Activated CD4-positive, alpha-beta memory T cell treated with anti-CD3 and anti-CD28 coated beads for 36 hours (primary cell): ENCODE results near the gene WDR27. TPM values are rescaled to one million over a fixed set of nuclear protein-coding genes. Genes with fewer than 3 reads are reported as not detected.
"Not testable (repeated sequence)": the region's sequence is repeated elsewhere in the genome, so short reads cannot be mapped to it uniquely, and the experiment has no call there.

Source experiments
- CTCF ChIA-PET: fragments of 350-600 bp; sonication (Branson Sonifier 250); formaldehyde crosslinking; loops from one replicate; lab custom pipeline; 2021; ENCODE audit warnings: antibody characterized with exemption, inconsistent platforms; lab: Charles Lee
- POLR2A ChIA-PET: fragments of 350-600 bp; sonication (Branson Sonifier 250); formaldehyde crosslinking; loops from one replicate; lab custom pipeline; 2021; ENCODE audit warnings: antibody characterized with exemption; lab: Charles Lee
- DNase-seq: peaks from one replicate; pipeline ENCODE4 v3.0.0-alpha.2; 2020
- H3K27ac Mint-ChIP-seq: one replicate; pipeline ENCODE4 v1.8.0; 2021; ENCODE audit warnings: mixed read lengths
- H3K27me3 Mint-ChIP-seq: one replicate; pipeline ENCODE4 v1.8.0; 2021; ENCODE audit warnings: mixed read lengths
- H3K36me3 Mint-ChIP-seq: one replicate; pipeline ENCODE4 v1.8.0; 2021; ENCODE audit warnings: mixed read lengths
- H3K4me1 Mint-ChIP-seq: one replicate; pipeline ENCODE4 v1.8.0; 2021; ENCODE audit warnings: low read depth, mixed read lengths
- H3K4me3 Mint-ChIP-seq: one replicate; pipeline ENCODE4 v1.8.0; 2021; ENCODE audit warnings: mild to moderate bottlenecking, mixed read lengths
- H3K9me3 Mint-ChIP-seq: one replicate; pipeline ENCODE4 v1.8.0; 2021; ENCODE audit warnings: mixed read lengths
- intact Hi-C: fragments of 100-400 bp; cut with micrococcal nuclease; formaldehyde crosslinking; loops from one replicate; pipeline ENCODE4 v1.15.1; 2023
- total RNA-seq, 2 experiments: library from RNA; stranded (reverse); gene quantifications; one replicate each; pipeline ENCODE4 v1.2.3, GENCODE V29; 2021

The WDR27 gene
- total RNA-seq, 2 experiments from 2014 or later: 39.7 to 41.6 TPM

- H3K4me1 Mint-ChIP-seq: no peaks in the 10 kb centered on the region
- peaks cover 7% of the 10 kb centered on the region for H3K36me3 Mint-ChIP-seq
- ChIA-PET POLR2A (no interaction called here), CTCF (no interaction called here)
- no peaks in the 10 kb centered on the region for H3K27me3 Mint-ChIP-seq
- intact Hi-C loops: no loop called here
- no peak overlapping the region for H3K27ac Mint-ChIP-seq
- peaks cover 3% of the 10 kb centered on the region for H3K9me3 Mint-ChIP-seq
- no peak overlapping the region for H3K4me3 Mint-ChIP-seq
- no peak for DNase-seq
These were observed 84.3 kb downstream of the WDR27 start for GRCh38 chr6:169617562-169617961.

- H3K4me3 Mint-ChIP-seq, H3K27me3 Mint-ChIP-seq, H3K4me1 Mint-ChIP-seq, DNase-seq, H3K36me3 Mint-ChIP-seq, H3K27ac Mint-ChIP-seq, CTCF ChIA-PET, intact Hi-C loops, POLR2A ChIA-PET, H3K9me3 Mint-ChIP-seq: not testable (repeated sequence)
These were observed 93.2 kb downstream of the WDR27 start for GRCh38 chr6:169608609-169609008.

- Mint-ChIP-seq H3K27ac (no peak overlapping the region), H3K4me1 (no peaks in the 10 kb centered on the region), H3K9me3 (no peaks in the 10 kb centered on the region), H3K36me3 (peaks cover 35% of the 10 kb centered on the region), H3K4me3 (no peak overlapping the region), H3K27me3 (no peaks in the 10 kb centered on the region)
- intact Hi-C loops: no loop called here
- ChIA-PET POLR2A (no interaction called here), CTCF (no interaction called here)
- DNase-seq: no peak
These were observed 97.8 kb downstream of the WDR27 start for GRCh38 chr6:169604076-169604475.

GRCh38 chr6:169601129-169601528 lies 100.7 kb downstream of the WDR27 start:
- POLR2A ChIA-PET, H3K27ac Mint-ChIP-seq, CTCF ChIA-PET, H3K27me3 Mint-ChIP-seq, DNase-seq, intact Hi-C loops, H3K4me1 Mint-ChIP-seq, H3K4me3 Mint-ChIP-seq, H3K9me3 Mint-ChIP-seq: not testable (repeated sequence)
- peaks cover 47% of the 10 kb centered on the region for H3K36me3 Mint-ChIP-seq

GRCh38 chr6:169592558-169592957 lies 109.3 kb downstream of the WDR27 start:
- ChIA-PET POLR2A (no interaction called here), CTCF (no interaction called here)
- no peak overlapping the region for H3K4me3 Mint-ChIP-seq
- no peaks in the 10 kb centered on the region for H3K27me3 Mint-ChIP-seq
- peaks cover 19% of the 10 kb centered on the region for H3K4me1 Mint-ChIP-seq
- H3K36me3 Mint-ChIP-seq: peaks cover 4% of the 10 kb centered on the region
- intact Hi-C loops: no loop called here
- H3K9me3 Mint-ChIP-seq: peaks cover 3% of the 10 kb centered on the region
- no peak overlapping the region for H3K27ac Mint-ChIP-seq
- DNase-seq: no peak

GRCh38 chr6:169591616-169592015 lies 110.2 kb downstream of the WDR27 start:
- POLR2A ChIA-PET: no interaction called here
- CTCF ChIA-PET: no interaction called here
- no peak for DNase-seq
- Mint-ChIP-seq H3K27ac (no peak overlapping the region), H3K9me3 (no peaks in the 10 kb centered on the region), H3K27me3 (no peaks in the 10 kb centered on the region), H3K4me1 (peaks cover 19% of the 10 kb centered on the region), H3K36me3 (peaks cover 2% of the 10 kb centered on the region), H3K4me3 (no peak overlapping the region)
- intact Hi-C loops: no loop called here

GRCh38 chr6:169590376-169590939 lies 111.4 kb downstream of the WDR27 start:
- Mint-ChIP-seq H3K4me3 (no peak overlapping the region), H3K27me3 (no peaks in the 10 kb centered on the region)

GRCh38 chr6:169589699-169590257 lies 112.1 kb downstream of the WDR27 start:
- peaks cover 19% of the 10 kb centered on the region for H3K4me1 Mint-ChIP-seq
- no peak for DNase-seq
- H3K27me3 Mint-ChIP-seq: no peaks in the 10 kb centered on the region
- intact Hi-C loops: loop anchor here (1.0 kb wide), 1 partner anchor 33 kb away; no protein-coding TSS in a partner anchor
- POLR2A ChIA-PET: no interaction called here
- H3K4me3 Mint-ChIP-seq: no peak overlapping the region
- H3K27ac Mint-ChIP-seq: peak overlapping the region; percentile 21
- CTCF ChIA-PET: no interaction called here
- H3K36me3 Mint-ChIP-seq: peaks cover 2% of the 10 kb centered on the region
- H3K9me3 Mint-ChIP-seq: no peaks in the 10 kb centered on the region

More at GRCh38 chr6:169590376-169590939, 111.4 kb downstream of the WDR27 start:
- Mint-ChIP-seq H3K9me3 (no peaks in the 10 kb centered on the region), H3K4me1 (peaks cover 19% of the 10 kb centered on the region), H3K27ac (no peak overlapping the region), H3K36me3 (peaks cover 2% of the 10 kb centered on the region)
- CTCF ChIA-PET: no interaction called here
- no peak for DNase-seq
- POLR2A ChIA-PET: no interaction called here
- intact Hi-C loops: no loop called here

- peak; percentile 45 for DNase-seq
- CTCF ChIA-PET: no interaction called here
These were observed 112.5 kb downstream of the WDR27 start for GRCh38 chr6:169589293-169589692.

GRCh38 chr6:169587975-169588374 lies 113.9 kb downstream of the WDR27 start:
- Mint-ChIP-seq H3K4me1 (peaks cover 27% of the 10 kb centered on the region), H3K4me3 (no peak overlapping the region), H3K9me3 (no peaks in the 10 kb centered on the region), H3K27ac (no peak overlapping the region), H3K36me3 (peaks cover 2% of the 10 kb centered on the region), H3K27me3 (no peaks in the 10 kb centered on the region)
- CTCF ChIA-PET: no interaction called here
- POLR2A ChIA-PET: no interaction called here
- intact Hi-C loops: no loop called here
- no peak for DNase-seq

More at GRCh38 chr6:169589293-169589692, 112.5 kb downstream of the WDR27 start:
- intact Hi-C loops: loop anchor here (1.0 kb wide), 1 partner anchor 33 kb away; no protein-coding TSS in a partner anchor
- Mint-ChIP-seq H3K27ac (peak overlapping the region; percentile 34), H3K36me3 (peaks cover 2% of the 10 kb centered on the region), H3K4me3 (no peak overlapping the region), H3K9me3 (no peaks in the 10 kb centered on the region), H3K27me3 (no peaks in the 10 kb centered on the region), H3K4me1 (peaks cover 22% of the 10 kb centered on the region)
- POLR2A ChIA-PET: no interaction called here

- intact Hi-C loops: no loop called here
- H3K27me3 Mint-ChIP-seq: no peaks in the 10 kb centered on the region
- ChIA-PET CTCF (no interaction called here), POLR2A (no interaction called here)
- no peak overlapping the region for H3K27ac Mint-ChIP-seq
- no peaks in the 10 kb centered on the region for H3K9me3 Mint-ChIP-seq
- DNase-seq: no peak
- H3K4me1 Mint-ChIP-seq: peaks cover 13% of the 10 kb centered on the region
- no peak overlapping the region for H3K4me3 Mint-ChIP-seq
- H3K36me3 Mint-ChIP-seq: peaks cover 8% of the 10 kb centered on the region
These were observed 117.8 kb downstream of the WDR27 start for GRCh38 chr6:169583886-169584541.

- POLR2A ChIA-PET: no interaction called here
- H3K4me3 Mint-ChIP-seq: no peak overlapping the region
- H3K27me3 Mint-ChIP-seq: no peaks in the 10 kb centered on the region
- no peaks in the 10 kb centered on the region for H3K9me3 Mint-ChIP-seq
- no peak overlapping the region for H3K27ac Mint-ChIP-seq
- no peak for DNase-seq
- H3K36me3 Mint-ChIP-seq: peaks cover 14% of the 10 kb centered on the region
- CTCF ChIA-PET: no interaction called here
- intact Hi-C loops: no loop called here
- H3K4me1 Mint-ChIP-seq: peaks cover 8% of the 10 kb centered on the region
These were observed 122.3 kb downstream of the WDR27 start for GRCh38 chr6:169579407-169580111.
